Measurements from ENCODE around the gene NOD2.

DNA sequence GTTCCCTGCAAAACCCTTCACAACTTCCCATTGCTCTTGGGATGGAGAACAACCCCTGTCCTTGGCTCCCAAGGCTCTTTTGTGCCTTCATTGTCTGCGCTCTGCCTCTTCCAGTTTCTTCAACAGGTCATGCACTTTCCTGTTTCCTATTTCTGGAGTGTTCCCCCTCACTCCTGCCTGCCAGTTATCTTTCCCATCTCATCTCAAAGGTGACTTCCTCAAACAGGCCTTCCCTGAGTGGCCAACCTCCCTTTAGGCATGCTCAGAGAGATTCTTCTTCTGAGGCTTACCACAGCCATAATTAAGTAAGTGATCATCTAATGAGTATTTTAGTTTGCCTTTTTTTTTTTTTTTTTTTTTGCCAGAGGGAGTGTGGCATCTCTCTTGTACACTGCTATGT is 45.6 kb downstream of the NOD2 start:
- TF ChIP-seq CTCF (IDR thresholded peaks at IDR 0.05) (no peak), EZH2 (IDR thresholded peaks at IDR 0.05) (no peak)

All from neural progenitor cell (in vitro differentiated cells).